ENCODE data around the gene LCN6. TPM values are rescaled to one million over a fixed set of nuclear protein-coding genes. Genes with fewer than 3 reads are reported as not detected.
"Not testable (repeated sequence)": the region's sequence is repeated elsewhere in the genome, so short reads cannot be mapped to it uniquely, and the experiment has no call there.

Gene LCN6
- total RNA-seq, 1 experiment from 2014 or later = not detected

GRCh38 chr9:136712690-136713544, 35.4 kb downstream of the LCN6 start:
- DNase-seq (ENCODE audit: extremely low read depth, low read depth) = no peak

GRCh38 chr9:136711751-136712689, 36.3 kb downstream of the LCN6 start, which contains the start of gene DIPK1B:
TSS of gene DIPK1B (plus strand) at chr9:136712572. CDS start at chr9:136712666, 94 bp downstream.
- DNase-seq (ENCODE audit: extremely low read depth, low read depth) = no peak

- DNase-seq (ENCODE audit: extremely low read depth, low read depth) = not testable (repeated sequence)
These were observed 37.1 kb downstream of the LCN6 start for GRCh38 chr9:136711219-136711648.

GRCh38 chr9:136710543-136710942, 37.8 kb downstream of the LCN6 start:
- DNase-seq (ENCODE audit: extremely low read depth, low read depth) = no peak

- no peak for DNase-seq (ENCODE audit: extremely low read depth, low read depth)
These were observed 38.7 kb downstream of the LCN6 start for GRCh38 chr9:136709454-136710109.

- no peak for DNase-seq (ENCODE audit: extremely low read depth, low read depth)
These were observed 40.3 kb downstream of the LCN6 start for GRCh38 chr9:136707849-136708517.

GRCh38 chr9:136707011-136707410, 41.3 kb downstream of the LCN6 start:
- DNase-seq (ENCODE audit: extremely low read depth, low read depth) = no peak

GRCh38 chr9:136705564-136705963, 42.8 kb downstream of the LCN6 start:
- no peak for DNase-seq (ENCODE audit: extremely low read depth, low read depth)

- DNase-seq (ENCODE audit: extremely low read depth, low read depth) = not testable (repeated sequence)
These were observed 43.6 kb downstream of the LCN6 start for GRCh38 chr9:136704741-136705140.

GRCh38 chr9:136703276-136703860, 45.0 kb downstream of the LCN6 start:
- DNase-seq (ENCODE audit: extremely low read depth, low read depth) = no peak

- no peak for DNase-seq (ENCODE audit: extremely low read depth, low read depth)
These were observed 46.7 kb downstream of the LCN6 start for GRCh38 chr9:136701668-136702053.

GRCh38 chr9:136700959-136701667, 47.2 kb downstream of the LCN6 start:
- DNase-seq (ENCODE audit: extremely low read depth, low read depth) = no peak

GRCh38 chr9:136700304-136700703, 48.0 kb downstream of the LCN6 start:
- DNase-seq (ENCODE audit: extremely low read depth, low read depth) = no peak

GRCh38 chr9:136698635-136699246, 49.6 kb downstream of the LCN6 start:
- DNase-seq (ENCODE audit: extremely low read depth, low read depth) = no peak

GRCh38 chr9:136697821-136698526, 50.4 kb downstream of the LCN6 start:
- DNase-seq (ENCODE audit: extremely low read depth, low read depth) = no peak

GRCh38 chr9:136697146-136697820, 51.0 kb downstream of the LCN6 start:
- no peak for DNase-seq (ENCODE audit: extremely low read depth, low read depth)

- DNase-seq (ENCODE audit: extremely low read depth, low read depth) = no peak
These were observed 51.8 kb downstream of the LCN6 start for GRCh38 chr9:136696502-136696901.

- no peak for DNase-seq (ENCODE audit: extremely low read depth, low read depth)
These were observed 52.4 kb downstream of the LCN6 start for GRCh38 chr9:136695955-136696354.

Measured in NCI-H460 (cell line).